ENCODE measurements around the gene ABCC5.

ABCC5 gene

GRCh38 chr3:183975981-183976662 lies 41.6 kb downstream of the ABCC5 start:
- no peak for DNase-seq (ENCODE audit: low spot score)

- DNase-seq (ENCODE audit: low spot score): no peak
Measured at GRCh38 chr3:183968666-183969245, 48.9 kb downstream of the ABCC5 start.

GRCh38 chr3:183967693-183968092 lies 50.0 kb downstream of the ABCC5 start:
- no peak for DNase-seq (ENCODE audit: low spot score)

- no peak for DNase-seq (ENCODE audit: low spot score)
Measured at GRCh38 chr3:183966361-183966791, 51.3 kb downstream of the ABCC5 start.

GRCh38 chr3:183962807-183963206 lies 54.9 kb downstream of the ABCC5 start:
- DNase-seq (ENCODE audit: low spot score): no peak

GRCh38 chr3:183959214-183959613 lies 58.5 kb downstream of the ABCC5 start:
- DNase-seq (ENCODE audit: low spot score): no peak

GRCh38 chr3:183958775-183959174 lies 58.9 kb downstream of the ABCC5 start:
- DNase-seq (ENCODE audit: low spot score): no peak

- DNase-seq (ENCODE audit: low spot score): no peak
Measured at GRCh38 chr3:183958226-183958625, 59.5 kb downstream of the ABCC5 start.

GRCh38 chr3:183954875-183955274 lies 62.8 kb downstream of the ABCC5 start:
- no peak for DNase-seq (ENCODE audit: low spot score)

- no peak for DNase-seq (ENCODE audit: low spot score)
Measured at GRCh38 chr3:183953471-183954070, 64.1 kb downstream of the ABCC5 start.

GRCh38 chr3:183951459-183951858 lies 66.2 kb downstream of the ABCC5 start:
- DNase-seq (ENCODE audit: low spot score): no peak

- no peak for DNase-seq (ENCODE audit: low spot score)
Measured at GRCh38 chr3:183949690-183950089, 68.0 kb downstream of the ABCC5 start.

GRCh38 chr3:183946037-183946436 lies 71.6 kb downstream of the ABCC5 start:
- no peak for DNase-seq (ENCODE audit: low spot score)

- DNase-seq (ENCODE audit: low spot score): no peak
Measured at GRCh38 chr3:183944775-183945174, 72.9 kb downstream of the ABCC5 start.

- no peak for DNase-seq (ENCODE audit: low spot score)
Measured at GRCh38 chr3:183943739-183944138, 73.9 kb downstream of the ABCC5 start.

GRCh38 chr3:183941216-183941615 lies 76.5 kb downstream of the ABCC5 start:
- no peak for DNase-seq (ENCODE audit: low spot score)

- DNase-seq (ENCODE audit: low spot score): no peak
Measured at GRCh38 chr3:183937601-183938286, 79.9 kb downstream of the ABCC5 start.

GRCh38 chr3:183933160-183933559 lies 84.5 kb downstream of the ABCC5 start:
- no peak for DNase-seq (ENCODE audit: low spot score)

GRCh38 chr3:183931881-183932280 lies 85.8 kb downstream of the ABCC5 start:
- DNase-seq (ENCODE audit: low spot score): no peak

GRCh38 chr3:183930086-183930485 lies 87.6 kb downstream of the ABCC5 start:
- DNase-seq (ENCODE audit: low spot score): no peak

- no peak for DNase-seq (ENCODE audit: low spot score)
Measured at GRCh38 chr3:183927059-183927458, 90.6 kb downstream of the ABCC5 start.

- no peak for DNase-seq (ENCODE audit: low spot score)
Measured at GRCh38 chr3:183924956-183925355, 92.7 kb downstream of the ABCC5 start.

- no peak for DNase-seq (ENCODE audit: low spot score)
Measured at GRCh38 chr3:183924543-183924942, 93.1 kb downstream of the ABCC5 start.

All from germinal center (tissue), 1 donor.